ENCODE results near the gene PRRT1B.

PRRT1B gene

GRCh38 chr9:131580358-131580757, 35.0 kb downstream of the PRRT1B start:
- DNase-seq (ENCODE audit: low spot score), result no peak

- DNase-seq (ENCODE audit: low spot score), result no peak
Observed at GRCh38 chr9:131582056-131582455, 36.7 kb downstream of the PRRT1B start.

DNA sequence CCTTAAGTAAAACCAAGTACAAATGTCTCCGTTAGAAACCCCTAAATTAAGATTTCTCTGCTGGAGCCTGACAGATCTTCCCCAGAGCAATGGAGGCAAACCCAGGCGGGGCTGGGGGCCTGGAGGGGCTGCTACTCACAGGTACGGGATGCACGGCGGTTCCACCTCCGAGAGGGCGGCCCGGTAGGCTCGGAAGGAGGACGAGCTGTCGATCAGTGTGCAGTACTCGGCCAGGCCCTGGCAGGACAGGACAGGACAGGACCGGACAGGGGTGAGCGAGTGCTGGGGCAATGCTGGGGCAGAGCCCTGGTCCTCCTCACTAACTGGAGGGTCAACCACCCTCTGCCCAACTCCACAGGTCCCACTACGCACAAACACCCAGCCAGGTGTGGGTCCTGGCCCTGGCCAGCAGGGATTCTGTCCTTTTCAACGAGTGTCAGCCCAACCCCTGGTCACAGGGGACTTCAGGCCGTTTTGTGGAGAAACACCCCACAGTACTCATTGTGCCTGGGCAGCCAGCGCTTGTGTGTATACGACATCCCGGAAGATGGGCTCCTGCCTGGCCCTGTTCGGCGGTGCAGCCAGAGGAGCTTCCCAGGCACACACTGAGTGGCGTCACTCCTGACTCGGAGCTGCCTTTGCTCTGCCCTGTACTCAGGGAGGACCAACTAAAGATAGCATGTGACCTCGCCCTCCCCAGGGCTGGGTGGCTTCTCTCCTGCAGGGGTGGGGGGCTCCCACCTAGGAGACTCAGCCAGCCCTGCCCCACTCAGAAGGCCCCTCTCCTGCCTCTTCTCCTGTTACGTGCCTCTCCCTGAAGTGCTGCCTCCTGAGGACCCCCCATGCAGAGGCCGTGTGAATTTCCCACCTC, 37.4 kb downstream of the PRRT1B start:
- DNase-seq (ENCODE audit: low spot score), result no peak

- no peak for DNase-seq (ENCODE audit: low spot score)
Observed at GRCh38 chr9:131583337-131583645, 38.0 kb downstream of the PRRT1B start.

- no peak for DNase-seq (ENCODE audit: low spot score)
Observed at GRCh38 chr9:131583836-131584555, 38.7 kb downstream of the PRRT1B start.

DNA sequence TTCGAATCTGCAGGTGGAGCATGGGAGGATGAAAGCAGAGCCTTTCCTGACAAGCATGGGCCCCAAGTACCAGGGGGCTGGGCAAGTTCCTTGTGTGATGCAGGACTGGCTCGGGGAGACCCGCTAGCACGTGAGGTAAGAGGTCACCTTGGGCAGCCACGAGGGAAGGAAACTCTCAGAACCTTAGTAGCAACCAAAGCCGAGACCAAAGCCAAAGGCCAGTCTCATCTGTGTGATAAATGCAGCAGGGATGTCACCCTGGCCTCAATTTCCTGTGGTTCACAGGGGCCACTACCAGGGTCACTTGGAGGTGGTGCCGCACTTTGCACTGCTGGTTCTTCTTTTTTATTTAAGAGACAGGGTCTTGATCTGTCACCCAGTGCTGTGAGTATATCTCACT, 39.5 kb downstream of the PRRT1B start:
- no peak for DNase-seq (ENCODE audit: low spot score)

GRCh38 chr9:131585375-131585774, 40.1 kb downstream of the PRRT1B start:
- DNase-seq (ENCODE audit: low spot score), result peak; percentile 48

DNA sequence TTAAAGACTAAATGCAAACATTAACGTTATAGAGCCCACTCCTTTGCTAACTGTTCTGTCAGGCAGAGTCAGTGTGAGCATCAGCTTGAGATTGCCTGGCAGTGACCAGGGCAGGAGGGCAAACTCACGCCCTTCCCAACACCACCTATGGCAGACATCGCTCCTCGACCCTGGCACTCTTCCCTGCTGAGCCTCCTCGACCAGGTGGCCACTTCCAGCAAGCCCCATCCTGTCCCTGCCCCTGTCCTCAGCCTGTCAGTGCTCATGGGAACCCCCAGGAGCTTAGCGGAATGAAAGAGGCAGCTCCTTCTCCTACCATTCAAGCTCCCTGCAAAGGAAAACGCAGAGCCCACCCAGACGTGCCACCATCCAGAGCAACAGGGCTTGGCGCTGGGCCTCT, 42.0 kb downstream of the PRRT1B start:
- DNase-seq (ENCODE audit: low spot score), result no peak

GRCh38 chr9:131587906-131588305, 42.6 kb downstream of the PRRT1B start:
- DNase-seq (ENCODE audit: low spot score), result no peak

GRCh38 chr9:131588396-131588795, 43.1 kb downstream of the PRRT1B start:
- no peak for DNase-seq (ENCODE audit: low spot score)

DNA sequence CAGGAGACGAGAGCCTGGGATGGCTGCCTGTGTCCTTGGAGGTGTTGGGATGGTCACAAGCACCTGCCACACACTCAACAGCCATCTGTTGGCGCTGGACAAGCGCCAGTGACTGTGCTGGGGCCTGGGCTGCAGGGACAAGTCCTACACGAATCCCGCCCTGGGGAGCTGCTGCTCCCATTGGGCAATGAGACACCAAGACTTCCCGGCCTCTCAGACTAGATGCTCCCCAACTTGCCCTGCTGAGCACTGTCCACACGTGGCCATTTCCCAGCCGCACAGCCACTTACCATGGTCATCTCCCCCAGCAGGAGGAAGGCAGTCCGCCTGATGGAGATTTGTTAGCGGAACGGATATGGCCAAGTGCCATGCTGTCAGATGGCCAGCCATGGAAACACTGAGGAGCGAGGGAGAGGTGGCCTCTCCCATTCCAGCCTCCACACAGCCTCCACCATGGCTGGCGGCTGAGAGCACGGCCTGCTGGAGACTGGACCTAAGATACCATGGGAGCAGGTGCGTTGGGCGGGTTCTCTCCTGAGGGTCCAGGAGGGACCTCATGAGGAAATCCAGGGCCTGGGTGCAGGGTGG, 43.9 kb downstream of the PRRT1B start:
- no peak for DNase-seq (ENCODE audit: low spot score)

GRCh38 chr9:131589993-131590392, 44.7 kb downstream of the PRRT1B start:
- DNase-seq (ENCODE audit: low spot score), result no peak

DNA sequence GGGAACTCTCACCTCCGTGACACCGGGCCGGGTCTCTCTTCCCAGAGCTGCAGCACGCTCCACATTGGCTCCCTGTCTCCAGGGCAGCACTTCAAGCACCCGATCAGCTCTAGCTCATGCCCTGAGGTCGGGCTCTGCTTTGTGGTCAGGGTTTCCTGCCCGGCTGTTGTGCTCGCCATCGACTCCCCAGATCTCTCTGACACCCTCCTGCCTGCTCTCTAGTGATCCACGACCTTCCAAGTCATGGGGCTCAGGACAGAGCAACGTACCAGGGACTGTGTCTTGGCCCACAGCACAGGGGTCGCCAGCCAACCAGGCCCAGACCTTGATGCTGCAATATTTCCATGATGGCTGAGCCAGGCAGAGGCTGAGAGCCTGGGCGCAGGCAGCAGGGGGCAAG, 45.1 kb downstream of the PRRT1B start:
- no peak for DNase-seq (ENCODE audit: low spot score)

- DNase-seq (ENCODE audit: low spot score), result peak; percentile 70
Observed at GRCh38 chr9:131590907-131591844, 45.9 kb downstream of the PRRT1B start.

DNA sequence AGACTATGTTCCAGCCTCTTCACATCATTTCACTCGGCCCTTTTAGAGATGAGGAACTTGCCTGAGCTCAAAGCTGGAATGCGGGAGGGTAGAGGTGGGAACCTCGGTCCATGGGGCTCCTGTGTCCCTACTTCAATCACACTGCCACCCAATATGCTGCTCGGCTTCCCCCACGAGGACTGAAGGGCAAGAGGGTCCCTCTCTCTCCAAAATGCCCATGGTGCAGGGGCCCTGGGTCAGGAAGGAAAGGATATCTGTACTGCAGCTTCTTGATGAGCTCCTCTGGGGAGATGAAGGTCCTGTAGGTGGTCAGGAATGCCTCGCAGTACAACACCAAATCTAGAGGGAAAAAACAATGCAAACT, 46.5 kb downstream of the PRRT1B start:
- no peak for DNase-seq (ENCODE audit: low spot score)

DNA sequence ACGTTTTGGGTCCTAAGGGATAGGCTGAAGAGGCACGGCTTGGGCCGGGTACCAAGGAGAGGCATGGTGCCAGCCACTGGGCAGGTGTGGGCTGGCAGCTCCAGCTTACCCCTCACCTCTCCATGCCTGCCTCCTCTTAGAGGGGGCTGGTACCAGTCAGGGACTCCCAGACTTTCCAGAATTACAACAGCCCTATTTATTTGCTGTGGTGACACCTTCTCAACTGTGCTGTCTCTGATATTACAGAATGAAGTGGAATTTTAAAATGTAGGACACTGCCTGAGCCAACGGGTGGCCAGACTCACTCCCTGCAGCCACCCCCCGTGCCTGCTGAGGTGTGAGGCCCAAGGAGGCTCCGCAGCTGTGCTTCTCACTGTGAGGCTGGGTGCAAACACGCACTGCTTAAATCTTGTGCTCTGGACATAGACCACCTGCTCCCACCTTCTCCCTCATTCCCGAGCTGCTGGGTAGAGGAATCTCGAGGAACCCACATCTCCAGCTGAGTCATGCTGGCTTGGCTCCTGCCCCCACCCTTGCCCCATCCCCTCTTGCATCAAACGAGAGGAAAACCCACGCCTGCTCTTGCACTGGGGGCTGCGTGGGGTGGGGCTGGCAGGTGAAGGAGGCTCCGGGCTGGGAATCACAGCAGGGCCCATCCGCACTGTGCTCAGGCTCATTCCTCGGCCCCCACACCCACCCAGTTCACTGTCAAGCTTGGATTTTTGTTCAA, 47.9 kb downstream of the PRRT1B start:
- DNase-seq (ENCODE audit: low spot score), result no peak

GRCh38 chr9:131593936-131594665, 48.8 kb downstream of the PRRT1B start:
- DNase-seq (ENCODE audit: low spot score), result no peak

DNA sequence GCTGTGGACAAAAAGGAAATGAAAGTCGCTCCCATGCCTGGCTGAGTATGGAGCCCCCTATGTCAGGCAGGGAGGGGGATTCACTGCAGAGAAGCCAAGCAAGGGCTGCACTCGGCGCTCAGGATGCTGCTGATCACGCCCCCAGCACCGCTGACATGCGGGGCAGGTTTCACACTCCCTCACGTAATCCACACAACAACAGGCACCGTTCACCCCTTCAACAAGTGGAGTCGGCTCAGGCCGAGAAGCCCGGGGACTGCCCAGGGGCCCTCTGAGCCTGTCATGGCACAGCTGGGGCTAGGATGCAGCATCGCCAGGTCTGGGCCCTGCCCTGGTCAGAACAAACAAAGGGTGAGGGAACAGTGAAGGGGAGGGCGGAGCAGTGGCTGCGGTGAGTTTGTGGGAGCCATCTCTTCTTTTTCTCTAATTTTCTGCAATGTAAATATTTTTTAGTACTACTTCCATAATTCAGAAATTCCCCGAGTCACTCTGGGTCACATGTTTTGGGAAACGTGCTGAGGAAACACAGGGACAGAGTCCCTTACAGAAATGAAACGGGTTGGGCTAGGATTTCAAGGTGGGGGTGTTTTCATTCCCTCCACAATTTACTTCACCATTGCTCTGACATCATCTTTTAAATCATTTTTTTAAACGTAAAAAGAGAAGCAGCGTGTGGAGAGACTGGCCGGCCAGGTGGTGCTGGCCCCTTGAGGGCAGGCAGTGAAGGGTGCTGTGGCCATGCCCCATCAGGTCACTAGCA, 49.8 kb downstream of the PRRT1B start:
- DNase-seq (ENCODE audit: low spot score), result no peak

DNA sequence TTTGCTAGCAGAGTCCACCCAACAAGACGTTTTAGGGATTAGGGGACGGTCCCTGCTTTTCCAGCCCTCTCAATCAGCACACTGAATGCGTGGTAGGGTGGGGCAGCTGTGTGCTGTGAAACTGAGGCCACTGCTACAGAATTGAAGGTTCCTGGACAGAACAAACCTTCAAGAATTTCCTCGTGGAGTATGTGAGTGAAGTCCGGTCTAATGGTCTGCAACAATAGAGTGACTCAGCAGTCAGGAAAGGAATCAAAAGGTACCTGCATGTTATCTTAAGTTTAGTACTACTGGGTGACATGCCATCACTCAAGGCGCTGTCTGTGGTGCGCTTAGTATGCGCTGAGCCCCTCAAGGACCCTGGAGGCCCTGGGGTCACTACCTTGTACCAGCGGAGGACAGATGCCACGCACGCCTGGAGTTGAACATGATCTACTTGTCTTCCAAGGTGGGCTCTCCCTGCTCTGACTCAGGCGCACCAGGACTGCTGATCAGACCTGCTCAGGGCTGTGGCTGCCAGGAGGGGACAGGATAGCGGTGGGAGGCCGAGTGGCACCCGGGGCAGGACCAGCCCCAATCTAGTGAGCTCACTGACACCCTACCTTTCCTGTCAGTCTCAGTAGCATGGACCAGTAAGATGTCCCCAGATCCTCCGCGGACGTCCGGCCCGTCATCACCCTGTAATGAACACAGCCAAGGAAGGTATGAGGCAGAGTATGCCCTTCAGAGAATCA, 50.5 kb downstream of the PRRT1B start:
- no peak for DNase-seq (ENCODE audit: low spot score)

DNA sequence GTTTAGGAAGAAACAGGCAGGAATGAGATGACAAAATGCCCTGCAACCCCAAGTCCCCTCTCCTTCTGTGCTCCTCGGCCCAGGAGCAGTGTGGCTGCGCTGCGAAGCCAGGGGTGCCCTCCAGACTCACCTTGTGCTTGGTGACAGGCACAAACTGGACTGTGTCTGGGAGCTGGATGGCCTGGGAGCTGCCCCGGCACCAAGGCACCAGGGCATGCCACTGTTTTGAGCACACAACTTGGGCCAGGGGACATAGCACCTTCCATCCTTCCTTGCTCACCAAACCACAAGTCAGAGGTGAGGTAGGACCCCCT, 51.1 kb downstream of the PRRT1B start:
- no peak for DNase-seq (ENCODE audit: low spot score)
